ENCODE measurements around the gene TRIM9. TPM values are rescaled to one million over a fixed set of nuclear protein-coding genes. Genes with fewer than 3 reads are reported as not detected.
"Not testable (repeated sequence)": the region's sequence is repeated elsewhere in the genome, so short reads cannot be mapped to it uniquely, and the experiment has no call there.

TRIM9 gene
- polyA plus RNA-seq, 4 donors = 0.80 to 1.3 TPM; not detected in 2

GRCh38 chr14:50967790-50968189 is 127.1 kb downstream of the TRIM9 start:
- WGBS, 3 donors = 48 to 61% (median 60%) methylated on average over 2 of the region's 2 CpGs
- DNase-seq (no peak), FAIRE-seq (no peak)

GRCh38 chr14:50967103-50967502 is 127.8 kb downstream of the TRIM9 start:
- no peaks in the 10 kb centered on the region for H3K27me3 ChIP-seq (ENCODE audit: control insufficient read depth in 3 of 3, insufficient read depth in 3 of 3, low read length in 3 of 3)
- no peaks in the 10 kb centered on the region for H3K36me3 ChIP-seq (ENCODE audit: control insufficient read depth in 3 of 3, insufficient read depth in 2 of 3, low read depth in 1 of 3, low read length in 3 of 3)
- FAIRE-seq (no peak), DNase-seq (no peak)
- H3K27ac ChIP-seq (ENCODE audit: low read depth in 1 of 3, low read length in 2 of 3) = no peak overlapping the region
- H3K4me1 ChIP-seq (ENCODE audit: control insufficient read depth in 3 of 3, insufficient read depth in 2 of 3, low read depth in 1 of 3, low read length in 2 of 3) = no peaks in the 10 kb centered on the region
- H3K9me3 ChIP-seq (ENCODE audit: control insufficient read depth in 2 of 2, insufficient read depth in 1 of 2, low read depth in 1 of 2, low read length in 1 of 2) = no peaks in the 10 kb centered on the region
- H3K4me3 ChIP-seq (ENCODE audit: low read depth in 1 of 3, low read length in 3 of 3) = no peak overlapping the region
- 45 to 67% (median 46%) methylated on average over 3 of the region's 3 CpGs for WGBS, 3 donors

More at GRCh38 chr14:50967790-50968189, 127.1 kb downstream of the TRIM9 start:
- Histone ChIP-seq H3K4me3 (ENCODE audit: low read depth in 1 of 3, low read length in 3 of 3) (no peak overlapping the region), H3K4me1 (ENCODE audit: control insufficient read depth in 3 of 3, insufficient read depth in 2 of 3, low read depth in 1 of 3, low read length in 2 of 3) (no peaks in the 10 kb centered on the region), H3K9me3 (ENCODE audit: control insufficient read depth in 2 of 2, insufficient read depth in 1 of 2, low read depth in 1 of 2, low read length in 1 of 2) (no peaks in the 10 kb centered on the region), H3K36me3 (ENCODE audit: control insufficient read depth in 3 of 3, insufficient read depth in 2 of 3, low read depth in 1 of 3, low read length in 3 of 3) (no peaks in the 10 kb centered on the region), H3K27me3 (ENCODE audit: control insufficient read depth in 3 of 3, insufficient read depth in 3 of 3, low read length in 3 of 3) (no peaks in the 10 kb centered on the region), H3K27ac (ENCODE audit: low read depth in 1 of 3, low read length in 2 of 3) (no peak overlapping the region)

- no peaks in the 10 kb centered on the region for H3K9me3 ChIP-seq (ENCODE audit: control insufficient read depth in 2 of 2, insufficient read depth in 1 of 2, low read depth in 1 of 2, low read length in 1 of 2)
- H3K27ac ChIP-seq (ENCODE audit: low read depth in 1 of 3, low read length in 2 of 3) = peak overlapping the region in 1 of 3 donors; percentile 23
- no peak for FAIRE-seq
- H3K4me1 ChIP-seq (ENCODE audit: control insufficient read depth in 3 of 3, insufficient read depth in 2 of 3, low read depth in 1 of 3, low read length in 2 of 3) = no peaks in the 10 kb centered on the region
- 20 to 35% (median 33%) methylated on average over 5 of the region's 5 CpGs for WGBS, 3 donors
- no peaks in the 10 kb centered on the region for H3K36me3 ChIP-seq (ENCODE audit: control insufficient read depth in 3 of 3, insufficient read depth in 2 of 3, low read depth in 1 of 3, low read length in 3 of 3)
- no peaks in the 10 kb centered on the region for H3K27me3 ChIP-seq (ENCODE audit: control insufficient read depth in 3 of 3, insufficient read depth in 3 of 3, low read length in 3 of 3)
- peak in 1 of 2 donors; percentile 54 for DNase-seq
- H3K4me3 ChIP-seq (ENCODE audit: low read depth in 1 of 3, low read length in 3 of 3) = no peak overlapping the region
Observed at GRCh38 chr14:50964683-50965390, 130.1 kb downstream of the TRIM9 start.

- H3K9me3 ChIP-seq (ENCODE audit: control insufficient read depth in 2 of 2, insufficient read depth in 1 of 2, low read depth in 1 of 2, low read length in 1 of 2) = no peaks in the 10 kb centered on the region
- no peaks in the 10 kb centered on the region for H3K27me3 ChIP-seq (ENCODE audit: control insufficient read depth in 3 of 3, insufficient read depth in 3 of 3, low read length in 3 of 3)
- H3K4me1 ChIP-seq (ENCODE audit: control insufficient read depth in 3 of 3, insufficient read depth in 2 of 3, low read depth in 1 of 3, low read length in 2 of 3) = no peaks in the 10 kb centered on the region
- DNase-seq = no peak
- FAIRE-seq = no peak
- no peak overlapping the region for H3K27ac ChIP-seq (ENCODE audit: low read depth in 1 of 3, low read length in 2 of 3)
- no peak overlapping the region for H3K4me3 ChIP-seq (ENCODE audit: low read depth in 1 of 3, low read length in 3 of 3)
- 88 to 93% (median 92%) methylated on average over 5 of the region's 5 CpGs for WGBS, 3 donors
- no peaks in the 10 kb centered on the region for H3K36me3 ChIP-seq (ENCODE audit: control insufficient read depth in 3 of 3, insufficient read depth in 2 of 3, low read depth in 1 of 3, low read length in 3 of 3)
Observed at GRCh38 chr14:50963919-50964318, 131.0 kb downstream of the TRIM9 start.

GRCh38 chr14:50961605-50962221 is 133.2 kb downstream of the TRIM9 start:
- 27 to 77% (median 57%) methylated on average over 2 of the region's 2 CpGs for WGBS, 3 donors
- FAIRE-seq = no peak
- Histone ChIP-seq H3K4me3 (ENCODE audit: low read depth in 1 of 3, low read length in 3 of 3) (no peak overlapping the region), H3K36me3 (ENCODE audit: control insufficient read depth in 3 of 3, insufficient read depth in 2 of 3, low read depth in 1 of 3, low read length in 3 of 3) (no peaks in the 10 kb centered on the region), H3K4me1 (ENCODE audit: control insufficient read depth in 3 of 3, insufficient read depth in 2 of 3, low read depth in 1 of 3, low read length in 2 of 3) (no peaks in the 10 kb centered on the region), H3K27me3 (ENCODE audit: control insufficient read depth in 3 of 3, insufficient read depth in 3 of 3, low read length in 3 of 3) (no peaks in the 10 kb centered on the region), H3K9me3 (ENCODE audit: control insufficient read depth in 2 of 2, insufficient read depth in 1 of 2, low read depth in 1 of 2, low read length in 1 of 2) (no peaks in the 10 kb centered on the region), H3K27ac (ENCODE audit: low read depth in 1 of 3, low read length in 2 of 3) (no peak overlapping the region)
- DNase-seq = peak in 1 of 2 donors; percentile 32

DNA sequence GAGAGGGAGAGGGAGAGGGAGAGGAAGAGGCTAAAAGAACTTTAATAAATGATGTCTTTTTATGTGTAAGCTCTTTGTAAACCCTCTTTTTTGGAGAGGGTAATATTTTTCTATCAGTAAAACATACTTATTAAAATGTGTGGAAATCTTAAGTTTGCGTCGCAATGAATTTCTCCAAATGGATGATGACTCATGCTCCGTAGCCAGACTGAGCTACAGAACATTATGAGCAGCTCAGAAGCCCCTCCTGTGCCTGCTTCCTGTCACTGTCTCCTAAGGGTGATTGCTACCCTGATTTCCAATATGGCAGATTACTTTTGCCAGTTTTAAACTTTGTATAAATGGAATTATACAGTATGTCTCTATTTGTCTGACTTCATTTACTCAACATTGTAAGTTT is 137.6 kb downstream of the TRIM9 start:
- Histone ChIP-seq H3K9me3 (ENCODE audit: control insufficient read depth in 2 of 2, insufficient read depth in 1 of 2, low read depth in 1 of 2, low read length in 1 of 2) (no peaks in the 10 kb centered on the region), H3K4me1 (ENCODE audit: control insufficient read depth in 3 of 3, insufficient read depth in 2 of 3, low read depth in 1 of 3, low read length in 2 of 3) (no peaks in the 10 kb centered on the region), H3K27me3 (ENCODE audit: control insufficient read depth in 3 of 3, insufficient read depth in 3 of 3, low read length in 3 of 3) (no peaks in the 10 kb centered on the region), H3K27ac (ENCODE audit: low read depth in 1 of 3, low read length in 2 of 3) (no peak overlapping the region), H3K36me3 (ENCODE audit: control insufficient read depth in 3 of 3, insufficient read depth in 2 of 3, low read depth in 1 of 3, low read length in 3 of 3) (no peaks in the 10 kb centered on the region), H3K4me3 (ENCODE audit: low read depth in 1 of 3, low read length in 3 of 3) (no peak overlapping the region)
- 62 to 80% (median 73%) methylated on average over 3 of the region's 3 CpGs for WGBS, 3 donors
- no peak for DNase-seq
- FAIRE-seq = no peak

GRCh38 chr14:50956421-50956820 is 138.5 kb downstream of the TRIM9 start:
- not testable (repeated sequence) for H3K27me3 ChIP-seq (ENCODE audit: control insufficient read depth in 3 of 3, insufficient read depth in 3 of 3, low read length in 3 of 3); H3K4me1 ChIP-seq (ENCODE audit: control insufficient read depth in 3 of 3, insufficient read depth in 2 of 3, low read depth in 1 of 3, low read length in 2 of 3); H3K4me3 ChIP-seq (ENCODE audit: low read depth in 1 of 3, low read length in 3 of 3); H3K36me3 ChIP-seq (ENCODE audit: control insufficient read depth in 3 of 3, insufficient read depth in 2 of 3, low read depth in 1 of 3, low read length in 3 of 3); H3K27ac ChIP-seq (ENCODE audit: low read depth in 1 of 3, low read length in 2 of 3); DNase-seq; H3K9me3 ChIP-seq (ENCODE audit: control insufficient read depth in 2 of 2, insufficient read depth in 1 of 2, low read depth in 1 of 2, low read length in 1 of 2); FAIRE-seq
- 89 to 94% (median 93%) methylated on average over 22 to 32 of the region's 32 CpGs for WGBS, 3 donors

DNA sequence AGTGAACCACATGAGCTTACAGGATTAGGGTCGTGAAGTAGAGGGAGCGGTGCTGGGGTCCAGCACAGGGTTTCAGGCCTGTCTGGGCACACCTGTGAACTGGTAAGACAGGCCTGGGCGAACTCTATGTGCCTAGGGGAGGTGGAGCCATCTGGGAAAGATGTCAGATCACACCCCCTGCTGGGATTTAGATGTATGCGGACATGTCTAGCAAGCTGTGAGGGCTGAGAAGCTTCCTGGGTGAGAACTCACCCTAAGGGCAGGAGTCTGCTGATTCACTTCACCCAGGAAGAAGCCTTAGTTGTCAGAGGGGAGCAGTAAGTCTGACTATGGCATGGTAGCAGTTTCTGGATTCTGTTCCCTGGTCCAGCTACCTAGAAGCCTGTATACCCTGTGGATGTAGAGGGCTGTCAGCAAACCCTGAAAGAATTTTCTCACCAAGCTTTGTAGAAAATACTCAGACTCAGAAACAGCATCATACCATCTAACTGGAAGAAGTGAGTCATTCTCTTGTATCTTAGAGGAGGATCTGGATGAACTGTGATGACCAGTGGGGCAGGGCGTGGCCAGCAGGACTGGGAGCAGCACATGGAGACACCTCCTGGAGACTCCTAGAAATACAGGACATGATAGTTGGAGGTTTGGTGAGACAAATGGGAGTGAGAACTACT is 139.4 kb downstream of the TRIM9 start:
- DNase-seq = peak; percentile 26 to 56
- no peaks in the 10 kb centered on the region for H3K4me1 ChIP-seq (ENCODE audit: control insufficient read depth in 3 of 3, insufficient read depth in 2 of 3, low read depth in 1 of 3, low read length in 2 of 3)
- FAIRE-seq = no peak
- H3K27ac ChIP-seq (ENCODE audit: low read depth in 1 of 3, low read length in 2 of 3) = peak overlapping the region in 1 of 3 donors; percentile 49
- H3K36me3 ChIP-seq (ENCODE audit: control insufficient read depth in 3 of 3, insufficient read depth in 2 of 3, low read depth in 1 of 3, low read length in 3 of 3) = no peaks in the 10 kb centered on the region
- H3K4me3 ChIP-seq (ENCODE audit: low read depth in 1 of 3, low read length in 3 of 3) = no peak overlapping the region
- H3K9me3 ChIP-seq (ENCODE audit: control insufficient read depth in 2 of 2, insufficient read depth in 1 of 2, low read depth in 1 of 2, low read length in 1 of 2) = no peaks in the 10 kb centered on the region
- WGBS, 3 donors = 61 to 78% (median 70%) methylated on average over 5 of the region's 5 CpGs
- no peaks in the 10 kb centered on the region for H3K27me3 ChIP-seq (ENCODE audit: control insufficient read depth in 3 of 3, insufficient read depth in 3 of 3, low read length in 3 of 3)
